Stimulated activated CD8-positive, alpha-beta memory T cell treated with anti-CD3 and anti-CD28 coated beads, Interleukin-4, amount 100 ng/mL, for 4 hours (primary cell): Measurements from ENCODE around the gene PTHLH.

Source experiments
- DNase-seq, 2 donors: peaks; one replicate each; pipeline ENCODE4 v3.0.0-alpha.2; 2020; ENCODE audit warnings: low read depth in 2 of 2, low spot score in 1 of 2

The PTHLH gene

GRCh38 chr12:27972721-27973120 is at the start of gene PTHLH:
TSS of gene PTHLH (minus strand) at chr12:27972733. CDS start at chr12:27969494, 3,239 bp downstream.
- no peak for DNase-seq

- DNase-seq = no peak
These were observed 49.2 kb upstream of the PTHLH start for GRCh38 chr12:28021704-28022103.

GRCh38 chr12:28017873-28018255 is 45.3 kb upstream of the PTHLH start:
- DNase-seq = no peak

- DNase-seq = no peak
These were observed 44.8 kb upstream of the PTHLH start for GRCh38 chr12:28017126-28017872.

- no peak for DNase-seq
These were observed 42.6 kb upstream of the PTHLH start for GRCh38 chr12:28015165-28015564.

GRCh38 chr12:28014196-28014595 is 41.7 kb upstream of the PTHLH start:
- DNase-seq = no peak

GRCh38 chr12:28012333-28012918 is 39.9 kb upstream of the PTHLH start:
- DNase-seq = no peak

GRCh38 chr12:28010036-28010435 is 37.5 kb upstream of the PTHLH start:
- DNase-seq = no peak

GRCh38 chr12:27999970-28000369 is 27.4 kb upstream of the PTHLH start:
- no peak for DNase-seq

- DNase-seq = no peak
These were observed 27.0 kb upstream of the PTHLH start for GRCh38 chr12:27999521-27999920.

- DNase-seq = no peak
These were observed 26.1 kb upstream of the PTHLH start for GRCh38 chr12:27998658-27999057.

- no peak for DNase-seq
These were observed 25.6 kb upstream of the PTHLH start for GRCh38 chr12:27998170-27998569.

GRCh38 chr12:27996761-27997160 is 24.2 kb upstream of the PTHLH start:
- DNase-seq = no peak

GRCh38 chr12:27995406-27995805 is 22.9 kb upstream of the PTHLH start:
- DNase-seq = no peak

- no peak for DNase-seq
These were observed 16.2 kb upstream of the PTHLH start for GRCh38 chr12:27988594-27989233.

GRCh38 chr12:27987331-27987730 is 14.8 kb upstream of the PTHLH start:
- DNase-seq = no peak

GRCh38 chr12:27984275-27984674 is 11.7 kb upstream of the PTHLH start:
- no peak for DNase-seq

- no peak for DNase-seq
These were observed 10.4 kb upstream of the PTHLH start for GRCh38 chr12:27982951-27983350.

- DNase-seq = no peak
These were observed 9.9 kb upstream of the PTHLH start for GRCh38 chr12:27982385-27982784.

GRCh38 chr12:27981874-27982273 is 9.3 kb upstream of the PTHLH start:
- no peak for DNase-seq

GRCh38 chr12:27979145-27979544 is 6.6 kb upstream of the PTHLH start:
- DNase-seq = no peak
